GM23338 (cell line): ENCODE measurements around the gene RASGRP3. TPM values are rescaled to one million over a fixed set of nuclear protein-coding genes. Genes with fewer than 3 reads are reported as not detected.

ENCODE experiments used
- ATAC-seq: fragments of 200-7000 bp; cut with Tn5 transposase; 3 replicates; pipeline ENCODE4 v1.9.1; 2020
- DNase-seq: peaks from one replicate; pipeline ENCODE4 v3.0.0-alpha.2; 2015; ENCODE audit warnings: low spot score
- H2AFZ ChIP-seq: fragments of 200-600 bp; sonication (generic); 2 replicates; pipeline ENCODE4 v1.8.0; 2016; ENCODE audit warnings: antibody characterized with exemption, mild to moderate bottlenecking, moderate library complexity
- H3F3A ChIP-seq: fragments of 200-600 bp; sonication (generic); replicated peaks from 2 replicates; pipeline ENCODE4 v1.8.0; 2017; ENCODE audit warnings: antibody characterized with exemption, mixed run types, low read depth
- H3K27ac ChIP-seq: fragments of 200-600 bp; sonication (generic); 2 replicates; pipeline ENCODE4 v1.6.1; 2016; ENCODE audit warnings: low read depth
- H3K27me3 ChIP-seq: fragments of 200-600 bp; sonication (generic); 2 replicates; pipeline ENCODE4 v1.8.0; 2016; ENCODE audit warnings: mild to moderate bottlenecking, mixed run types, moderate library complexity; ENCODE audit not compliant: insufficient read depth
- H3K36me3 ChIP-seq: fragments of 200-600 bp; sonication (generic); 2 replicates; pipeline ENCODE4 v1.8.0; 2016; ENCODE audit warnings: mild to moderate bottlenecking; ENCODE audit not compliant: insufficient read depth
- H3K4me1 ChIP-seq: fragments of 200-600 bp; sonication (generic); 2 replicates; pipeline ENCODE4 v1.8.0; 2016; ENCODE audit warnings: mild to moderate bottlenecking, moderate library complexity; ENCODE audit not compliant: insufficient read depth
- H3K4me2 ChIP-seq: fragments of 200-600 bp; sonication (generic); 2 replicates; pipeline ENCODE4 v1.7.1; 2017; ENCODE audit warnings: mixed run types
- H3K4me3 ChIP-seq: fragments of 200-600 bp; sonication (generic); 2 replicates; pipeline ENCODE4 v1.6.1; 2016; ENCODE audit warnings: mixed run types
- H3K79me2 ChIP-seq: fragments of 200-600 bp; sonication (generic); replicated peaks from 2 replicates; pipeline ENCODE4 v1.8.0; 2017; ENCODE audit warnings: mild to moderate bottlenecking; ENCODE audit not compliant: insufficient read depth
- H3K9me2 ChIP-seq: fragments of 200-600 bp; sonication (generic); 2 replicates; pipeline ENCODE4 v1.8.0; 2017; ENCODE audit not compliant: insufficient read depth
- H4K20me1 ChIP-seq: fragments of 200-600 bp; sonication (generic); replicated peaks from 2 replicates; pipeline ENCODE4 v1.8.0; 2017; ENCODE audit warnings: mild to moderate bottlenecking; ENCODE audit not compliant: insufficient read depth
- H3K27ac Mint-ChIP-seq: 2 replicates; pipeline ENCODE4 v1.8.0; 2020; ENCODE audit warnings: inconsistent platforms, mild to moderate bottlenecking, moderate library complexity, mixed read lengths
- H3K27me3 Mint-ChIP-seq: 3 replicates; pipeline ENCODE4 v1.8.0; 2022; ENCODE audit warnings: low read depth, mild to moderate bottlenecking, moderate library complexity, mixed read lengths, inconsistent platforms; ENCODE audit not compliant: insufficient read depth, poor library complexity
- H3K36me3 Mint-ChIP-seq: 3 replicates; pipeline ENCODE4 v1.8.0; 2021; ENCODE audit warnings: low read depth, mild to moderate bottlenecking, inconsistent platforms, moderate library complexity, mixed read lengths
- H3K4me1 Mint-ChIP-seq: 3 replicates; pipeline ENCODE4 v1.8.0; 2020; ENCODE audit warnings: mild to moderate bottlenecking, inconsistent platforms, mixed read lengths
- H3K4me3 Mint-ChIP-seq: 3 replicates; pipeline ENCODE4 v1.8.0; 2021; ENCODE audit warnings: moderate library complexity, mild to moderate bottlenecking, inconsistent platforms, mixed read lengths
- H3K9me3 Mint-ChIP-seq: 3 replicates; pipeline ENCODE4 v1.8.0; 2020; ENCODE audit warnings: moderate library complexity, mild to moderate bottlenecking, inconsistent platforms, mixed read lengths
- CREB1 ChIP-seq: fragments of 250-450 bp; sonication (Bioruptor Pico); IDR thresholded peaks from 2 replicates; pipeline ENCODE4 v1.5.0; 2020; ENCODE audit warnings: low read depth, mild to moderate bottlenecking, moderate library complexity
- EZH2 ChIP-seq: fragments of 200-600 bp; sonication (generic); IDR thresholded peaks from one replicate; pipeline ENCODE4 v1.8.0; 2017; ENCODE audit warnings: antibody characterized with exemption, mild to moderate bottlenecking, low read depth; ENCODE audit not compliant: unreplicated experiment
- EZH2phosphoT487 ChIP-seq: fragments of 200-600 bp; sonication (generic); IDR thresholded peaks from one replicate; pipeline ENCODE4 v1.8.1; 2018; ENCODE audit warnings: antibody characterized with exemption; ENCODE audit not compliant: unreplicated experiment
- JUNB ChIP-seq: IDR thresholded peaks from one replicate; pipeline ENCODE4 v1.6.1; 2016; ENCODE audit warnings: antibody characterized with exemption; ENCODE audit not compliant: unreplicated experiment
- NANOG ChIP-seq: IDR thresholded peaks from 2 replicates; pipeline ENCODE4 v1.6.1; 2016; ENCODE audit warnings: antibody characterized with exemption, borderline replicate concordance
- POLR2AphosphoS5 ChIP-seq: IDR thresholded peaks from 2 replicates; pipeline ENCODE4 v1.6.1; 2016; ENCODE audit warnings: antibody characterized with exemption, low read depth
- REST ChIP-seq: IDR thresholded peaks from one replicate; pipeline ENCODE4 v1.6.1; 2018; ENCODE audit warnings: antibody characterized with exemption; ENCODE audit not compliant: unreplicated experiment
- STAT1 ChIP-seq: IDR thresholded peaks from one replicate; pipeline ENCODE4 v1.6.1; 2016; ENCODE audit warnings: antibody characterized with exemption; ENCODE audit not compliant: unreplicated experiment
- ZNF114 ChIP-seq: fragments of 250-450 bp; sonication (Bioruptor Pico); IDR thresholded peaks from 2 replicates; pipeline ENCODE4 v1.5.0; 2020; ENCODE audit warnings: mild to moderate bottlenecking, moderate library complexity
- ZNF331 ChIP-seq: fragments of 250-450 bp; sonication (Bioruptor Pico); IDR thresholded peaks from 2 replicates; pipeline ENCODE4 v1.5.0; 2020; ENCODE audit warnings: low read depth, mild to moderate bottlenecking, moderate library complexity
- ZNF462 ChIP-seq: fragments of 250-450 bp; sonication (Bioruptor Pico); IDR thresholded peaks from 2 replicates; pipeline ENCODE4 v1.5.0; 2020; ENCODE audit warnings: mild to moderate bottlenecking, moderate library complexity
- polyA plus RNA-seq: library from polyadenylated mRNA; unstranded; fragments of >200 nt; fragmentation: Nextera tagmentation; extraction: Ambion mirVana; gene quantifications from 2 replicates; pipeline ENCODE4 v1.2.1, GENCODE V29; 2016
- total RNA-seq: library from RNA; depleted of rRNA; stranded (reverse); fragments of >200 nt; shearing (Covaris generic); gene quantifications from 2 replicates; pipeline ENCODE4 v1.2.3, GENCODE V29; 2014
- TF ChIP-seq, protein P1 (sequence below), 2 experiments: fragments of 200-600 bp in 1 of 2; sonication (generic) in 1 of 2; conservative IDR thresholded peaks; 2 replicates each; pipeline versions ENCODE4 v1.5.1 to v1.6.1; 2016 to 2017; ENCODE audit warnings: antibody characterized with exemption in 2 of 2, low read depth in 2 of 2, mild to moderate bottlenecking in 2 of 2, moderate library complexity in 1 of 2
- TF ChIP-seq, protein P2 (sequence below): IDR thresholded peaks from 2 replicates; pipeline ENCODE4 v1.6.1; 2016; ENCODE audit warnings: antibody characterized with exemption

Gene RASGRP3
- total and polyA plus RNA-seq, 2 experiments from 2014 or later = 0.19 to 0.69 TPM

GRCh38 chr2:33552758-33553461 is 76.5 kb downstream of the RASGRP3 start:
- no peaks in the 10 kb centered on the region for H3F3A ChIP-seq
- H3K9me3 Mint-ChIP-seq = no peaks in the 10 kb centered on the region
- ATAC-seq (no peak), DNase-seq (no peak)
- H3K4me3 ChIP-seq = no peak overlapping the region
- H3K27ac ChIP-seq = no peak overlapping the region
- H2AFZ ChIP-seq = no peak overlapping the region
- H4K20me1 ChIP-seq = no peaks in the 10 kb centered on the region
- H3K36me3 ChIP-seq = no peaks in the 10 kb centered on the region; the same call in 1 of the 2 replicates
- no peaks in the 10 kb centered on the region for H3K27me3 ChIP-seq
- peaks cover 29% of the 10 kb centered on the region for H3K4me1 ChIP-seq
- no peak overlapping the region for H3K27ac Mint-ChIP-seq
- peaks cover 29% of the 10 kb centered on the region for H3K4me1 Mint-ChIP-seq
- H3K27me3 Mint-ChIP-seq = peaks cover 2% of the 10 kb centered on the region
- no peaks in the 10 kb centered on the region for H3K9me2 ChIP-seq
- H3K4me3 Mint-ChIP-seq = no peak overlapping the region
- 0 out of 3 replicates have a peak, but pooled peaks cover 2% of the 10 kb centered on the region for H3K36me3 Mint-ChIP-seq
- no peaks in the 10 kb centered on the region for H3K79me2 ChIP-seq
- TF ChIP-seq, protein P1, sequence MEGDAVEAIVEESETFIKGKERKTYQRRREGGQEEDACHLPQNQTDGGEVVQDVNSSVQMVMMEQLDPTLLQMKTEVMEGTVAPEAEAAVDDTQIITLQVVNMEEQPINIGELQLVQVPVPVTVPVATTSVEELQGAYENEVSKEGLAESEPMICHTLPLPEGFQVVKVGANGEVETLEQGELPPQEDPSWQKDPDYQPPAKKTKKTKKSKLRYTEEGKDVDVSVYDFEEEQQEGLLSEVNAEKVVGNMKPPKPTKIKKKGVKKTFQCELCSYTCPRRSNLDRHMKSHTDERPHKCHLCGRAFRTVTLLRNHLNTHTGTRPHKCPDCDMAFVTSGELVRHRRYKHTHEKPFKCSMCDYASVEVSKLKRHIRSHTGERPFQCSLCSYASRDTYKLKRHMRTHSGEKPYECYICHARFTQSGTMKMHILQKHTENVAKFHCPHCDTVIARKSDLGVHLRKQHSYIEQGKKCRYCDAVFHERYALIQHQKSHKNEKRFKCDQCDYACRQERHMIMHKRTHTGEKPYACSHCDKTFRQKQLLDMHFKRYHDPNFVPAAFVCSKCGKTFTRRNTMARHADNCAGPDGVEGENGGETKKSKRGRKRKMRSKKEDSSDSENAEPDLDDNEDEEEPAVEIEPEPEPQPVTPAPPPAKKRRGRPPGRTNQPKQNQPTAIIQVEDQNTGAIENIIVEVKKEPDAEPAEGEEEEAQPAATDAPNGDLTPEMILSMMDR (conservative IDR thresholded peaks at IDR 0.05; ENCODE audit: low read depth in 2 of 2) = no peak
- TF ChIP-seq ZNF462 (CRISPR knock-in tag) = no peak
- no peak for TF ChIP-seq ZNF331 (CRISPR knock-in tag)
- TF ChIP-seq, protein P2, sequence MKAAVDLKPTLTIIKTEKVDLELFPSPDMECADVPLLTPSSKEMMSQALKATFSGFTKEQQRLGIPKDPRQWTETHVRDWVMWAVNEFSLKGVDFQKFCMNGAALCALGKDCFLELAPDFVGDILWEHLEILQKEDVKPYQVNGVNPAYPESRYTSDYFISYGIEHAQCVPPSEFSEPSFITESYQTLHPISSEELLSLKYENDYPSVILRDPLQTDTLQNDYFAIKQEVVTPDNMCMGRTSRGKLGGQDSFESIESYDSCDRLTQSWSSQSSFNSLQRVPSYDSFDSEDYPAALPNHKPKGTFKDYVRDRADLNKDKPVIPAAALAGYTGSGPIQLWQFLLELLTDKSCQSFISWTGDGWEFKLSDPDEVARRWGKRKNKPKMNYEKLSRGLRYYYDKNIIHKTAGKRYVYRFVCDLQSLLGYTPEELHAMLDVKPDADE = no peak
- TF ChIP-seq REST = no peak
- TF ChIP-seq EZH2phosphoT487 = no peak
- no peak for TF ChIP-seq STAT1
- no peak for TF ChIP-seq POLR2AphosphoS5
- no peak for TF ChIP-seq CREB1 (CRISPR knock-in tag)
- no peak for TF ChIP-seq JUNB
- no peak for TF ChIP-seq EZH2
- no peak for TF ChIP-seq ZNF114 (CRISPR knock-in tag)
- no peak for TF ChIP-seq NANOG
- H3K4me2 ChIP-seq = no peak overlapping the region; the same call in 1 of the 2 replicates
